HCT116 (cell line): Measurements from ENCODE around the gene STK39. TPM values are rescaled to one million over a fixed set of nuclear protein-coding genes. Genes with fewer than 3 reads are reported as not detected.
A peak's percentile ranks its signal among the peaks of the same experiment; 100 is the strongest.

Experiments used
- ATF3 ChIP-seq: IDR thresholded peaks from 2 replicates; pipeline ENCODE4 v1.6.1; 2012
- CEBPB ChIP-seq: IDR thresholded peaks from 2 replicates; pipeline ENCODE4 v1.6.1; 2012; ENCODE audit warnings: low read depth
- CTCF ChIP-seq, 3 experiments: fragments of 200-600 bp in 1 of 3; sonication (generic) in 1 of 3; IDR thresholded peaks in 2 of 3; conservative IDR thresholded peaks in 1 of 3; 2 replicates each; pipeline ENCODE4 v1.5.1; 2012 to 2017; ENCODE audit warnings: low read depth in 2 of 3, low read length in 2 of 3, antibody characterized with exemption in 1 of 3, borderline replicate concordance in 1 of 3, control low read depth in 1 of 3, mild to moderate bottlenecking in 1 of 3, mixed read lengths in 1 of 3, mixed run types in 1 of 3, moderate library complexity in 1 of 3; ENCODE audit not compliant: insufficient read depth in 1 of 3
- ELF1 ChIP-seq: IDR thresholded peaks from 2 replicates; pipeline ENCODE4 v1.6.1; 2012; ENCODE audit warnings: low read depth, borderline replicate concordance
- EZH2phosphoT487 ChIP-seq: fragments of 200-600 bp; IDR thresholded peaks from 2 replicates; pipeline ENCODE4 v1.6.1; 2018; ENCODE audit warnings: antibody characterized with exemption, borderline replicate concordance
- JUND ChIP-seq: IDR thresholded peaks from 2 replicates; pipeline ENCODE4 v1.6.1; 2012
- MAX ChIP-seq: IDR thresholded peaks from 2 replicates; pipeline ENCODE4 v1.6.1; 2012
- POLR2A ChIP-seq: IDR thresholded peaks from 2 replicates; pipeline ENCODE4 v1.7.0; 2011; ENCODE audit warnings: borderline replicate concordance; ENCODE audit not compliant: insufficient read depth, insufficient read length; ENCODE audit errors: extremely low read depth
- POLR2AphosphoS5 ChIP-seq: IDR thresholded peaks from 2 replicates; pipeline ENCODE4 v1.6.1; 2011; ENCODE audit warnings: mild to moderate bottlenecking, low read depth, low read length, moderate library complexity
- RAD21 ChIP-seq: IDR thresholded peaks from 2 replicates; pipeline ENCODE4 v1.6.1; 2012; ENCODE audit warnings: low read depth, mild to moderate bottlenecking
- SIN3A ChIP-seq: IDR thresholded peaks from 2 replicates; pipeline ENCODE4 v1.6.1; 2012; ENCODE audit warnings: low read depth
- SRF ChIP-seq: IDR thresholded peaks from 2 replicates; pipeline ENCODE4 v1.6.1; 2012; ENCODE audit warnings: low read depth
- TCF7L2 ChIP-seq: IDR thresholded peaks from 2 replicates; pipeline ENCODE4 v1.7.0; 2011; ENCODE audit warnings: borderline replicate concordance, inconsistent platforms; ENCODE audit not compliant: insufficient read depth, insufficient read length; ENCODE audit errors: extremely low read depth
- YY1 ChIP-seq: IDR thresholded peaks from 2 replicates; pipeline ENCODE4 v1.6.1; 2011; ENCODE audit warnings: low read length, low read depth, moderate library complexity, mild to moderate bottlenecking; ENCODE audit not compliant: insufficient replicate concordance; ENCODE audit errors: extremely low read depth
- ZBTB33 ChIP-seq: IDR thresholded peaks from 2 replicates; pipeline ENCODE4 v1.6.1; 2011; ENCODE audit warnings: mild to moderate bottlenecking, low read length, moderate library complexity; ENCODE audit not compliant: insufficient replicate concordance; ENCODE audit errors: extremely low read depth
- ZNF274 ChIP-seq: fragments of 200-500 bp; sonication (Bioruptor generic); IDR thresholded peaks from 2 replicates; pipeline ENCODE4 v1.6.1; 2014; ENCODE audit warnings: mild to moderate bottlenecking, low read depth, low read length, inconsistent platforms
- total RNA-seq: library from RNA; stranded (reverse); gene quantifications from one replicate; pipeline ENCODE4 v1.2.1, GENCODE V29; 2021; ENCODE audit not compliant: unreplicated experiment

Gene STK39
- total RNA-seq, 1 experiment from 2014 or later: 118 TPM

- no peak for TF ChIP-seq CTCF (IDR thresholded peaks at IDR 0.05 in 2 of 3, conservative IDR thresholded peaks at IDR 0.05 in 1 of 3; ENCODE audit: borderline replicate concordance in 1 of 3, insufficient read depth in 1 of 3, low read depth in 2 of 3, low read length in 2 of 3)
- peak; percentile 76 for TF ChIP-seq MAX
- no peak for TF ChIP-seq POLR2A
- TF ChIP-seq ELF1: no peak; the same call in 1 of the 2 replicates
- TF ChIP-seq EZH2phosphoT487: no peak
- TF ChIP-seq TCF7L2: no peak
- TF ChIP-seq ZBTB33: no peak
- TF ChIP-seq SRF: peak; percentile 79
- peak; percentile 70; the same call in 1 of the 2 replicates for TF ChIP-seq SIN3A
- no peak for TF ChIP-seq YY1
- peak; percentile 18; the same call in 1 of the 2 replicates for TF ChIP-seq RAD21
- peak; percentile 37; the same call in 1 of the 2 replicates for TF ChIP-seq ATF3
- peak; percentile 47; the same call in 1 of the 2 replicates for TF ChIP-seq POLR2AphosphoS5
- no peak for TF ChIP-seq ZNF274
- TF ChIP-seq JUND: peak; percentile 95
- peak; percentile 89 for TF ChIP-seq CEBPB
- TF ChIP-seq, all 23 proteins: peak for 12
Measured at GRCh38 chr2:168166902-168167510, 80.4 kb downstream of the STK39 start (continued).
